Liver (tissue), 9 donors: Measurements from ENCODE around the gene TANGO2. TPM values are rescaled to one million over a fixed set of nuclear protein-coding genes. Genes with fewer than 3 reads are reported as not detected.

Experiments
- DNase-seq: peaks from one replicate; pipeline ENCODE4 v3.0.0-alpha.2; 2017; ENCODE audit warnings: low spot score
- H3K27ac ChIP-seq, 2 donors: one replicate each; pipeline ENCODE4 v1.7.0; 2013; ENCODE audit warnings: inconsistent platforms in 2 of 2, low read length in 2 of 2, control low read depth in 1 of 2, low read depth in 1 of 2, mild to moderate bottlenecking in 1 of 2
- H3K27me3 ChIP-seq, 4 donors: one replicate each; pipeline versions ENCODE4 v1.6.1 to v1.7.0; 2013; ENCODE audit warnings: low read length in 3 of 4, inconsistent platforms in 1 of 4, mild to moderate bottlenecking in 1 of 4, moderate library complexity in 1 of 4; ENCODE audit not compliant: control insufficient read depth in 4 of 4, insufficient read depth in 4 of 4
- H3K36me3 ChIP-seq, 4 donors: one replicate each; pipeline versions ENCODE4 v1.6.1 to v1.7.0; 2013; ENCODE audit warnings: low read length in 3 of 4, mild to moderate bottlenecking in 3 of 4, low read depth in 1 of 4, moderate library complexity in 1 of 4; ENCODE audit not compliant: control insufficient read depth in 4 of 4, insufficient read depth in 3 of 4
- H3K4me1 ChIP-seq, 4 donors: one replicate each; pipeline versions ENCODE4 v1.6.1 to v1.7.0; 2013; ENCODE audit warnings: low read length in 3 of 4, mild to moderate bottlenecking in 3 of 4, moderate library complexity in 1 of 4; ENCODE audit not compliant: control insufficient read depth in 4 of 4, insufficient read depth in 4 of 4
- H3K4me3 ChIP-seq, 3 donors: one replicate each; pipeline versions ENCODE4 v1.6.1 to v1.7.0; 2013; ENCODE audit warnings: low read length in 3 of 3, control low read depth in 1 of 3, low read depth in 1 of 3, mild to moderate bottlenecking in 1 of 3
- H3K9ac ChIP-seq, 2 donors: one replicate each; pipeline ENCODE4 v1.7.0; 2013; ENCODE audit warnings: low read length in 2 of 2, mild to moderate bottlenecking in 2 of 2, moderate library complexity in 2 of 2, control low read depth in 1 of 2, low read depth in 1 of 2
- H3K9me3 ChIP-seq, 4 donors: one replicate each; pipeline versions ENCODE4 v1.6.1 to v1.7.0; 2013; ENCODE audit warnings: low read length in 3 of 4; ENCODE audit not compliant: control insufficient read depth in 4 of 4
- ATF3 ChIP-seq: IDR thresholded peaks from 2 replicates; pipeline ENCODE4 v1.6.1; 2016; ENCODE audit warnings: antibody characterized with exemption
- CTCF ChIP-seq: fragments of 150-350 bp; IDR thresholded peaks from 2 replicates; pipeline ENCODE4 v1.5.1; 2017; ENCODE audit warnings: improper control_type of control experiment, low read depth, low read length; ENCODE audit not compliant: missing input control
- EGR1 ChIP-seq, 2 donors: IDR thresholded peaks; 2 replicates each; pipeline ENCODE4 v1.6.1; 2016 to 2018; ENCODE audit warnings: antibody characterized with exemption in 2 of 2, low read depth in 2 of 2
- FOXA1 ChIP-seq: IDR thresholded peaks from 2 replicates; pipeline ENCODE4 v1.6.1; 2016; ENCODE audit warnings: antibody characterized with exemption
- FOXA2 ChIP-seq: IDR thresholded peaks from 2 replicates; pipeline ENCODE4 v1.6.1; 2016; ENCODE audit warnings: antibody characterized with exemption
- GABPA ChIP-seq, 2 donors: IDR thresholded peaks in 1 of 2; conservative IDR thresholded peaks in 1 of 2; 2 replicates each; pipeline ENCODE4 v1.6.1; 2016; ENCODE audit warnings: antibody characterized with exemption in 2 of 2, mild to moderate bottlenecking in 1 of 2, moderate library complexity in 1 of 2
- HNF4A ChIP-seq, 2 donors: conservative IDR thresholded peaks; 2 replicates each; pipeline ENCODE4 v1.6.1; 2016; ENCODE audit warnings: antibody characterized with exemption in 2 of 2, mild to moderate bottlenecking in 2 of 2
- HNF4G ChIP-seq: IDR thresholded peaks from 2 replicates; pipeline ENCODE4 v1.6.1; 2016; ENCODE audit warnings: antibody characterized with exemption
- JUND ChIP-seq, 2 donors: IDR thresholded peaks; 2 replicates each; pipeline ENCODE4 v1.6.1; 2016; ENCODE audit warnings: antibody characterized with exemption in 2 of 2
- MAX ChIP-seq: IDR thresholded peaks from 2 replicates; pipeline ENCODE4 v1.6.1; 2016; ENCODE audit warnings: antibody characterized with exemption
- NR2F2 ChIP-seq: IDR thresholded peaks from 2 replicates; pipeline ENCODE4 v1.6.1; 2016; ENCODE audit warnings: antibody characterized with exemption
- RAD21 ChIP-seq, 2 donors: IDR thresholded peaks; 2 replicates each; pipeline ENCODE4 v1.6.1; 2016; ENCODE audit warnings: antibody characterized with exemption in 2 of 2, mild to moderate bottlenecking in 2 of 2
- REST ChIP-seq: IDR thresholded peaks from 2 replicates; pipeline ENCODE4 v1.6.1; 2016; ENCODE audit warnings: antibody characterized with exemption, mild to moderate bottlenecking
- RXRA ChIP-seq, 2 donors: IDR thresholded peaks; 2 replicates each; pipeline ENCODE4 v1.6.1; 2017 to 2018; ENCODE audit warnings: antibody characterized with exemption in 2 of 2, mild to moderate bottlenecking in 1 of 2
- SP1 ChIP-seq: IDR thresholded peaks from 2 replicates; pipeline ENCODE4 v1.6.1; 2018; ENCODE audit warnings: antibody characterized with exemption, mild to moderate bottlenecking
- TAF1 ChIP-seq: conservative IDR thresholded peaks from 2 replicates; pipeline ENCODE4 v1.6.1; 2016; ENCODE audit warnings: antibody characterized with exemption, mild to moderate bottlenecking
- YY1 ChIP-seq: IDR thresholded peaks from 2 replicates; pipeline ENCODE4 v1.6.1; 2016; ENCODE audit warnings: antibody characterized with exemption, mild to moderate bottlenecking
- ZBTB33 ChIP-seq: IDR thresholded peaks from 2 replicates; pipeline ENCODE4 v1.6.1; 2016; ENCODE audit warnings: antibody characterized with exemption
- WGBS: extraction: QIAGEN DNeasy Blood & Tissue Kit; methylation state at CpG from one replicate; pipeline ENCODE4 v1.1.7; 2013; 5-methylcytosine and 5-hydroxymethylcytosine counted together
- polyA plus RNA-seq, 2 donors: library from polyadenylated mRNA; stranded (reverse) in 1 of 2; unstranded in 1 of 2; fragments of 200-250 nt in 1 of 2; fragments of >200 nt in 1 of 2; fragmentation: Nextera tagmentation in 1 of 2; extraction: Ambion mirVana in 1 of 2; gene quantifications; one replicate each; pipeline versions ENCODE4 v1.2.1 to v1.2.3, GENCODE V29; 2013 to 2015
- total RNA-seq, 2 donors: library from RNA; depleted of rRNA; stranded (reverse); fragments of >200 nt; gene quantifications; one replicate each; pipeline ENCODE4 v1.2.3, GENCODE V29; 2014
- donor health status: healthy.
- donor health status: healthy.
- donor health status: healthy.
- donor health status: healthy.
- donor health status: healthy.

Gene TANGO2
- total and polyA plus RNA-seq, 4 donors = 10.8 to 153 (median 16.1) TPM

- DNase-seq = no peak
- H3K9me3 ChIP-seq = no peaks in the 10 kb centered on the region
- WGBS = 71% methylated on average over 24 of the region's 24 CpGs
- H3K4me3 ChIP-seq = no peak overlapping the region
- H3K9ac ChIP-seq = no peak overlapping the region
- peaks cover 3 to 33% (median 18%) of the 10 kb centered on the region in 4 donors for H3K4me1 ChIP-seq
- H3K36me3 ChIP-seq = no peaks in the 10 kb centered on the region
- H3K27ac ChIP-seq = peak overlapping the region; percentile 14 to 51
- H3K27me3 ChIP-seq = no peaks in the 10 kb centered on the region
- TF ChIP-seq RXRA (IDR thresholded peaks at IDR 0.05) = no peak
Observed at GRCh38 chr22:19987394-19988306, 33.3 kb upstream of the TANGO2 start.

GRCh38 chr22:19988331-19988808 is 32.5 kb upstream of the TANGO2 start:
- Histone ChIP-seq H3K9me3 (no peaks in the 10 kb centered on the region), H3K27ac (peak overlapping the region; percentile 14 to 60), H3K9ac (no peak overlapping the region), H3K4me3 (no peak overlapping the region), H3K4me1 (peaks cover 5 to 40% (median 26%) of the 10 kb centered on the region in 4 donors), H3K27me3 (no peaks in the 10 kb centered on the region), H3K36me3 (no peaks in the 10 kb centered on the region)
- TF ChIP-seq NR2F2 (no peak), FOXA2 (no peak), SP1 (no peak), TAF1 (no peak), EGR1 (IDR thresholded peaks at IDR 0.05; ENCODE audit: low read depth in 2 of 2) (no peak), HNF4G (no peak), MAX (no peak), JUND (IDR thresholded peaks at IDR 0.05) (no peak), ZBTB33 (no peak), GABPA (IDR thresholded peaks at IDR 0.05 in 1 of 2, conservative IDR thresholded peaks at IDR 0.05 in 1 of 2) (no peak), REST (no peak), FOXA1 (no peak), ATF3 (no peak), YY1 (no peak), RAD21 (IDR thresholded peaks at IDR 0.05) (no peak), HNF4A (conservative IDR thresholded peaks at IDR 0.05) (no peak), CTCF (no peak), RXRA (IDR thresholded peaks at IDR 0.05) (no peak)
- WGBS = 92% methylated on average over 9 of the region's 9 CpGs
- DNase-seq = no peak
